Astrocyte of the hippocampus (primary cell): Measurements from ENCODE around the gene MARCHF10.

ENCODE experiments used
- DNase-seq: peaks from one replicate; pipeline ENCODE4 v3.0.0; 2011; ENCODE audit warnings: low read depth, low spot score

MARCHF10 gene

GRCh38 chr17:62658136-62658920, 149.8 kb downstream of the MARCHF10 start:
- no peak for DNase-seq

- no peak for DNase-seq
Measured at GRCh38 chr17:62657690-62658089, 150.4 kb downstream of the MARCHF10 start.

GRCh38 chr17:62657145-62657665, 150.9 kb downstream of the MARCHF10 start:
- no peak for DNase-seq

DNA sequence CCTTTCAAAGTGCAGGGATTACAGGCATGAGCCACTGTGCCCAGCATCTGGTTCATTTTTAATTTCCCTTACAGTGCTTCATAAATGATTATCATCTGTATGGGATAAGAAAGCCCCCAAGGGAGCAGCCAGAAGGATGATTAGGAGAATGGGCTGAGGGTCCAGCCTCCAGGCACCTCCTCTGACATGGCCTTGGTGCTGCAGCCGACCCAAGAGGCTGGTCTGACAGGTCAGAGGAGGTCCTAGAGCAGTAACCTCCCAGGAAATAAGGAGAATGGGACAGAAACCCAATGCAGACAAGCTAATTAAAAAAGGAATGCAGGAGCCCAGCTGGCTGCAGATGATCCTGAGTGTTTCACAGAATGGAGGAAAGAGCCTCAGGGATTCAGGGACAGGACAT, 151.7 kb downstream of the MARCHF10 start:
- no peak for DNase-seq

DNA sequence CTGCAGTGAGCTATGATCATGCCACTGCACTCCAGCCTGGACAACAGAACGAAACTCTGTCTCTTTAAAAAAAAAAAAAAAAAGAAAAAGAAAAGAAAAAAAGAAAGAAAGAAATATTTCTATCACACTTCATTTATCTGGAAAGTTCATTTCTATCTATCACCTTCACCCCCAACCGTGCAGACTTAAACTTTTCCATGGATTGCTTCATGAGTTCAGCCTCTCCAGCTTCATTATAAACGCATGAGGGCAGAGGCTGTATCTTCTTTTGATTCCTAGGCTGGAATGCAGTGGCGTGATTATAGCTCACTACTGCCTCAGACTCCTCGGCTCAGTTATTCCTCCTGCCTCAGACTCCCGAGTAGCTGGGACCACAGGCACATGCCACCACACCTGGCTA, 152.5 kb downstream of the MARCHF10 start:
- DNase-seq = no peak

DNA sequence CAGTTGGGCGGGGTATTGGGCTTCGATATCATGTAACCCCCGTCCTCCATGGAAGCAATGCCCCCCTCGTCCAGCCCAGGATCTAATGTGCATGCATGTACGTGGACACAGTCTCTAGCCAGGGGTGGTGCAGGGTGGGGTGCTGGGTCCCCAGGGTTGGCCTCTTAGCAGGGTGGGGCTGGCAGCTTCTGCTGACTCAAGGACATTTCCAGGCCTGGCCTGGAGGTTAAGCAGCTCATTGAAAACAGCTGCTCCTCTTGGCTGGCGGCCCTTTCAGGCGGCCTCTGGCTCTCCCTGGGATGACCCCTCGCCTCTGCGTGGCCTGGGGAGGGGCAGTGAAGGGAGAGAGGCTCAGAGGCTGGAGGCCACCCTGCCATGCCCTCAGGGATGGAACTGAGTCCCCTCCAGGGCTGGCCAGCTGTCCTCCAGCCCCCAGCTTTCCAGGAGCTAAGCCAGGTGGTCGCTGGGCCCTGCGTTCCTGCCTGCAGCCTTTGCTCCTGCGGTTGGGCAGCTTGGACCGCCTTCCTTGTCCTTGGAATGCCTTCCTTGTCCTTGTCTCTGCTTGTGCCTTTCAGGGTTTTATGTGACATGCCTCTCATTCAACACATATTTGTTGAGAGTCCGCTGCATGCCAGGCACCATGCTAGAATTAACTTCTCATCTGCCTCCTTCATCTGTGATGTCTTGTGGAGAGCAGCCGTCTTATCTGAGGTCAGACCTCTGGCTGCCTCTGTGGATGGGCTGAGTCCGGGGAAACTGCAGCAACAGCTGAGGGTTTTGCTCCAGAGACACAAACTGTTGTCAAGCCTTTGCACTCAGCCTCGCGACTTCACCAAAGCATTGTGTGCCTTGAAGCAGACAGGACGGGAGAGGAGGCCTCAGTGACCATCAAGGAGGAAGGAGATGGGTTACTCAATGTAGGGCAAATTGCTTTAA, 154.0 kb downstream of the MARCHF10 start:
- peak; percentile 52 for DNase-seq

DNA sequence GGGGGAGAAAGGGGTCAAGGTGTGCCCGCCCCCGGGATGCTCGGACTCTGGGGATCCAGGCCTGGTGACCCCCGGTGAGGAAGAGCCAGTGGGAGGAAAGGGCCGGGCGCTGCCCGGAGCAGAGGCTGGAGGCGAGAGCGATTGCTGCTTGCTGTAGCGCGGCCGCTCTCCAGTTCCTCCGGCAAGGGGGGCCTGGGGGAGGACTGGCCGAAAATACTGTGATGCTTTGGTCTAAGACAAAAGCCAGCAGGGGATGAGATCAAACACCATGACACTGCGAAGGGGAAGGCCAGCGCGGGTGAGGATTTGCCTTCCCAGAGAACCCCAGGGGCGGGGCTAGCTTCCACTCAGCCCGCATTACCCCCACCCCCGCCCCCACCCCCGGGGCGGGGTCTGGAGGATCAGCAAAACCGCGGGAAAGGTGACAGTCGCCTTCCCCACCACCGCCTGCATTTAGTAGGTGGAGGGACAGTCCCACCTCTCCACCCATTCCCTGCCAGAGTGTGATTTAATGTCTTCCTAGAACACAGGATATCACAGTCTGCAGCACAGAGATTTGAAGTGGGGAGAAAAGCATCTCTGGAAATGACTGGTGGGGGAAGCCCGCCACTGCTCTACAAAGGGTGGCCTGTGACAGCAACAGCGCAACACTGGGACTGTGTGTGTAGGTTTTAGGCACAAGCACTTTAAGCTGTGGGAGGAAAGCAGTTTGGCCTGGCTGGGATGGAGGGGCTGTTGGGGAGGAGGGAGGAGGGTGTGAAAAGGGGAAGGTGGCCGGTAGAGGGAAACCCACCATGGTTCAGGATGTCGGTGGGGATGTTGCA, 154.9 kb downstream of the MARCHF10 start:
- peak; percentile 73 for DNase-seq

DNA sequence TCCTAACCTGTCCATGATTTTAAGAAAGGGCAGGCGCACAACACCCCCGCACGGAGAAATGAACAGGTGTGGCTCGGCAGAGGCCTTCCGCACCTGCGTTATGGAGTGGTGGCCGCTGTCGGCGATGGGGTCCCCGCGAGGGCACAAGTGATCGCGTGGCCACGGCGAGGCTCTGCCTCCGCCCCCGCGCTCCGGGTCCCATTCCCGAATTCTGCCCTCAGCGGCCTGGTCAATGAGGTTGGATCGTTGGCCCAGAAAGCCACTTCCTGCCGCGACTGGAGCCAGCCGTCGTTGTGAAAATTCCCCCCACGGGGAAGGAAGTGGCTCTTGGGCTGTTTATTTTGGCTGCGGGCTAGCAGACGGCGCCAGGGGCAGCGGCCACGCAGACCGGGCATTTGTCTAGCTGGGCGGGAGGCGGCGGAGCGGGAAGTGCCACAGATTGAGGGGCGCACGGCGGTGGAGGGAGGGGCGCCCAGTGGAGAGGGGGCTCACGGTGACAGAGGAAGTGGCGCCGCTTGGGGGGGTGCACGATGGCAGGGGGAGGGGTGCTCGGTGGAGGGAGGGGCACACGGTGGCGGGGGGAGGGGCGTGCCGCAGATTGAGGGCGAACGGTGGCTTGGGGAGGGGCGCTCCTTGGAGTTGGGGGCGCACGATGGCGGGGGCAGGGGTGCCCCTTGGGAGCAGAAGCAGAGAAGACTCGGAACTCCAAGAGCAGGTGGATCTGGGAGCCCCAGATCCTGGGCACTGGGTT, 155.7 kb downstream of the MARCHF10 start:
- DNase-seq = peak; percentile 92
